Measurements from ENCODE around the gene BRD7. TPM values are rescaled to one million over a fixed set of nuclear protein-coding genes. Genes with fewer than 3 reads are reported as not detected.

BRD7 gene
- total RNA-seq, 1 experiment from 2014 or later: 40.0 TPM

DNA sequence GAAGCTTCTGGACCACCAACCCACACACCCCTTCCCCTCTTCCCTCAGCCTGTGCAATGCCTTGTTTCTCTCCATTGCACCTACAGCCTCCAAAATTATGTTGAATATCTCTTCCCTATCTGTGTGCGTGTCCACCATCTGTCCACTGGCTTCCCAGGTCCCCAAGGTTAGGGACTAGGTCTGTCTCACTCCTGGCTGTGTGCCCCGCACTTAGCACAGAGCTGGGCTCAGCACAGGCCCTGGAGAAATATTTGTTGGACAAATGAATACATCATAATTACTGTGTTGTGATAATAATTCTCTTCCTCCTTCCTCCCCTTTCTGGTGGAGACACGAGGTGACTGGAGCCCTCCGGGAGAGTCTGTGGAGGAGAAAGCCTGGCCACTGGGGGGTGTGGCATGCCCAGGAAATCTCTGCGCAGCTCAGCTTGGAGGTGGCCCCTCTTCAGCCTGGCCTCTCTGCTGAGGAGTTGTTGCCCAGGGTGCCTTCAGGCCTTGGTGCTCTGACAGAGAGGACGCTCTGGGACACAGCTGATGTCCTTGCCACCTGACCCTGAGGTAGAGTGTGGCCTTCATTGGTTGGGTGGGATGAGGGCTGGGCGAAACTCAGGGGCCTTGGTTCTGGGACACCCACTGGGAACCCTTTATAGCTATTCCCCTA is 3.3 kb upstream of the BRD7 start:
- no peaks in the 10 kb centered on the region for H3K9me3 ChIP-seq (ENCODE audit: low read length)
- ChIA-PET CTCF (no interaction called here), POLR2A (ENCODE audit: unreplicated experiment) (no interaction called here)
- DNase-seq (no peak), ATAC-seq (no peak)
- no peak overlapping the region for H3K4me3 ChIP-seq (ENCODE audit: low read length)
- no peaks in the 10 kb centered on the region for H3F3A ChIP-seq (ENCODE audit: low read length, unreplicated experiment)
- H2AFZ ChIP-seq (ENCODE audit: low read length): no peak overlapping the region
- peaks cover 13% of the 10 kb centered on the region for H3K79me2 ChIP-seq (ENCODE audit: low read length)
- BruUV-seq (replicated peaks): no TSS peak
- no peak overlapping the region for H3K4me2 ChIP-seq (ENCODE audit: low read length)
- no peaks in the 10 kb centered on the region for H3K36me3 ChIP-seq (ENCODE audit: low read depth, low read length)
- intact Hi-C loops (cut with micrococcal nuclease): loop anchor here (10.0 kb wide), 1 partner anchor 293 kb away; no protein-coding TSS in a partner anchor
- no peaks in the 10 kb centered on the region for H3K9me2 ChIP-seq (replicated peaks; ENCODE audit: low read length)
- no peaks in the 10 kb centered on the region for H3K27me3 ChIP-seq (ENCODE audit: low read length)
- H3K9ac ChIP-seq (ENCODE audit: low read length): no peak overlapping the region
- H3K27ac ChIP-seq (ENCODE audit: low read length): no peak overlapping the region
- TF ChIP-seq, protein P1, sequence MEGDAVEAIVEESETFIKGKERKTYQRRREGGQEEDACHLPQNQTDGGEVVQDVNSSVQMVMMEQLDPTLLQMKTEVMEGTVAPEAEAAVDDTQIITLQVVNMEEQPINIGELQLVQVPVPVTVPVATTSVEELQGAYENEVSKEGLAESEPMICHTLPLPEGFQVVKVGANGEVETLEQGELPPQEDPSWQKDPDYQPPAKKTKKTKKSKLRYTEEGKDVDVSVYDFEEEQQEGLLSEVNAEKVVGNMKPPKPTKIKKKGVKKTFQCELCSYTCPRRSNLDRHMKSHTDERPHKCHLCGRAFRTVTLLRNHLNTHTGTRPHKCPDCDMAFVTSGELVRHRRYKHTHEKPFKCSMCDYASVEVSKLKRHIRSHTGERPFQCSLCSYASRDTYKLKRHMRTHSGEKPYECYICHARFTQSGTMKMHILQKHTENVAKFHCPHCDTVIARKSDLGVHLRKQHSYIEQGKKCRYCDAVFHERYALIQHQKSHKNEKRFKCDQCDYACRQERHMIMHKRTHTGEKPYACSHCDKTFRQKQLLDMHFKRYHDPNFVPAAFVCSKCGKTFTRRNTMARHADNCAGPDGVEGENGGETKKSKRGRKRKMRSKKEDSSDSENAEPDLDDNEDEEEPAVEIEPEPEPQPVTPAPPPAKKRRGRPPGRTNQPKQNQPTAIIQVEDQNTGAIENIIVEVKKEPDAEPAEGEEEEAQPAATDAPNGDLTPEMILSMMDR (conservative IDR thresholded peaks at IDR 0.05; ENCODE audit: low read depth, low read length): no peak
- TF ChIP-seq EZH2phosphoT487 (IDR thresholded peaks at IDR 0.05; ENCODE audit: borderline replicate concordance, low read length): no peak
- no peak for TF ChIP-seq EZH2 (IDR thresholded peaks at IDR 0.05; ENCODE audit: low read length, unreplicated experiment)
- peaks cover 6% of the 10 kb centered on the region; the same call in 1 of the 2 replicates for H3K4me1 ChIP-seq (ENCODE audit: insufficient read depth, low read length)
- H4K20me1 ChIP-seq (ENCODE audit: low read length): no peaks in the 10 kb centered on the region

DNA sequence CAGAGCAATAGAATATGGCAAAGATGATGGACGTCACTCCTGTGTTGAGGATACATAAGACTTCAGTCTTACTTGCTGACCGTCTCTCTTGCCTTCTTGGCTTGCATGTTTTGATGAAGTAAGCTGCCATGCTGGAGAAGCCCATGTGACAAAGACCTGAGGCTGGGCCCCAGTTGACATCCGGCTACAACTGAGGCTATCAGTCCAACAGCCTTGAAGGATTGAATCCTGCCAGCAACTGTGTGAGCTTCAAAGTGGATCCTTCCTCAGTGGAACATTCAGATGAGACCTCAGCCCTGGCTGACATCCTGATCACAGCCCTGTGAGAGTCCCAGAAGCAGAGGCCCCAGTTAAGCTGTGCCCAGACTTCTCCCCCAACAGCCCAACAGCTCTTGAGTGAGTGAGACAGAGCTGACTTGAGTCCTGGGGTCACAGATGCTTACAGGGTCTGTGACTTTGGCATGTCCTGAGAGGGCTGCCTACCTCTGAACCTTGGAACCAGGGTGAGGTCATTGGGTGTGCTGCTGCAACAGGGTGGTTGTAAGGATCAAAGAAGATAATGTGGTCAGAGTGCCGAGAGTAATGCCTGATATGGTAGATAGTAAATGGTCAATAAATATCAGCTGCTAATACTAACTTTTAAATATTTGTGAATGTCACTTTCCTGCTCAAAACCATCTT is 2.4 kb upstream of the BRD7 start:
- H3K4me2 ChIP-seq (ENCODE audit: low read length): no peak overlapping the region
- BruUV-seq (replicated peaks): no TSS peak
- CTCF ChIA-PET: no interaction called here
- H3F3A ChIP-seq (ENCODE audit: low read length, unreplicated experiment): no peaks in the 10 kb centered on the region
- no peak overlapping the region for H3K9ac ChIP-seq (ENCODE audit: low read length)
- ATAC-seq (no peak), DNase-seq (no peak)
- H3K4me1 ChIP-seq (ENCODE audit: insufficient read depth, low read length): peaks cover 15% of the 10 kb centered on the region
- no peak overlapping the region for H3K4me3 ChIP-seq (ENCODE audit: low read length)
- intact Hi-C loops (cut with micrococcal nuclease): loop anchor here (10.0 kb wide), 1 partner anchor 294 kb away; no protein-coding TSS in a partner anchor
- no peak overlapping the region for H2AFZ ChIP-seq (ENCODE audit: low read length)
- no peaks in the 10 kb centered on the region for H3K9me3 ChIP-seq (ENCODE audit: low read length)
- POLR2A ChIA-PET (ENCODE audit: unreplicated experiment): no interaction called here
- no peaks in the 10 kb centered on the region; the same call in 1 of the 2 replicates for H3K36me3 ChIP-seq (ENCODE audit: low read depth, low read length)
- no peaks in the 10 kb centered on the region for H3K9me2 ChIP-seq (replicated peaks; ENCODE audit: low read length)
- no peak overlapping the region for H3K27ac ChIP-seq (ENCODE audit: low read length)
- no peaks in the 10 kb centered on the region for H3K27me3 ChIP-seq (ENCODE audit: low read length)
- peaks cover 22% of the 10 kb centered on the region for H3K79me2 ChIP-seq (ENCODE audit: low read length)
- no peaks in the 10 kb centered on the region for H4K20me1 ChIP-seq (ENCODE audit: low read length)
- TF ChIP-seq EZH2phosphoT487 (IDR thresholded peaks at IDR 0.05; ENCODE audit: borderline replicate concordance, low read length) (no peak), EZH2 (IDR thresholded peaks at IDR 0.05; ENCODE audit: low read length, unreplicated experiment) (no peak)
- TF ChIP-seq, protein P1 (conservative IDR thresholded peaks at IDR 0.05; ENCODE audit: low read depth, low read length): no peak

Measured in PC-3 (cell line).